Common myeloid progenitor, CD34-positive (primary cell): ENCODE results near the gene DAZAP1.

ENCODE experiments used
- CTCF ChIA-PET: fragments of 350-600 bp; sonication (Branson Sonifier 250); formaldehyde crosslinking; loops from one replicate; lab custom pipeline; 2021; ENCODE audit warnings: antibody characterized with exemption; lab: Charles Lee
- POLR2A ChIA-PET: fragments of 350-600 bp; sonication (Branson Sonifier 250); formaldehyde crosslinking; loops from one replicate; lab custom pipeline; 2021; ENCODE audit warnings: antibody characterized with exemption; lab: Charles Lee
- DNase-seq, 3 donors: peaks; one replicate each; pipeline versions ENCODE4 v3.0.0 to v3.0.0-alpha.2; 2013
- H3K27ac ChIP-seq, 2 experiments: 1 replicate in 1 of 2; 2 replicates in 1 of 2; pipeline ENCODE4 v1.7.0; 2013; ENCODE audit warnings: inconsistent platforms in 2 of 2, low read length in 2 of 2, mild to moderate bottlenecking in 2 of 2, low read depth in 1 of 2, moderate library complexity in 1 of 2; ENCODE audit not compliant: severe bottlenecking in 2 of 2, insufficient read depth in 1 of 2, poor library complexity in 1 of 2
- H3K27me3 ChIP-seq, 5 experiments: replicated peaks in 2 of 5; 1 replicate in 3 of 5; 2 replicates in 2 of 5; pipeline versions ENCODE4 v1.6.1 to v1.7.0; 2013; ENCODE audit warnings: low read length in 4 of 5, mild to moderate bottlenecking in 2 of 5, moderate library complexity in 2 of 5, inconsistent platforms in 1 of 5; ENCODE audit not compliant: insufficient read depth in 5 of 5, control insufficient read depth in 4 of 5
- H3K36me3 ChIP-seq, 4 experiments: 1 replicate in 2 of 4; 2 replicates in 2 of 4; pipeline versions ENCODE4 v1.6.1 to v1.7.0; 2013; ENCODE audit warnings: low read length in 3 of 4, control low read depth in 1 of 4, mild to moderate bottlenecking in 1 of 4; ENCODE audit not compliant: control insufficient read depth in 4 of 4, insufficient read depth in 4 of 4
- H3K4me1 ChIP-seq, 4 experiments: 1 replicate in 3 of 4; 2 replicates in 1 of 4; pipeline versions ENCODE4 v1.6.1 to v1.7.1; 2013; ENCODE audit warnings: low read length in 3 of 4, mild to moderate bottlenecking in 3 of 4, control low read depth in 1 of 4, inconsistent platforms in 1 of 4, moderate library complexity in 1 of 4; ENCODE audit not compliant: control insufficient read depth in 4 of 4, insufficient read depth in 4 of 4; ENCODE audit errors: control extremely low read depth in 1 of 4
- H3K4me3 ChIP-seq, 7 experiments: 1 replicate in 4 of 7; 2 replicates in 3 of 7; pipeline versions ENCODE4 v1.5.1 to v1.7.0; 2013; ENCODE audit warnings: mild to moderate bottlenecking in 7 of 7, low read length in 6 of 7, moderate library complexity in 6 of 7, inconsistent platforms in 2 of 7, low read depth in 2 of 7, control low read depth in 1 of 7; ENCODE audit not compliant: insufficient read depth in 4 of 7, control insufficient read depth in 1 of 7; ENCODE audit errors: extremely low read depth in 1 of 7
- H3K9me3 ChIP-seq, 5 experiments: 1 replicate in 4 of 5; 2 replicates in 1 of 5; pipeline versions ENCODE4 v1.6.1 to v1.7.1; 2013; ENCODE audit warnings: low read length in 4 of 5, mild to moderate bottlenecking in 2 of 5, inconsistent platforms in 1 of 5, low read depth in 1 of 5, moderate library complexity in 1 of 5; ENCODE audit not compliant: control insufficient read depth in 4 of 5, insufficient read depth in 2 of 5; ENCODE audit errors: control extremely low read depth in 1 of 5
- WGBS: methylation state at CpG from one replicate; pipeline ENCODE4 v1.1.5; 2013; ENCODE audit not compliant: insufficient coverage; 5-methylcytosine and 5-hydroxymethylcytosine counted together

DAZAP1 gene

GRCh38 chr19:1467490-1468273 lies 60.3 kb downstream of the DAZAP1 start:
- H3K4me1 ChIP-seq: peaks cover 0 to 66% (median 45%) of the 10 kb centered on the region in 4 experiments
- no peak for DNase-seq
- no peak overlapping the region for H3K27ac ChIP-seq
- H3K27me3 ChIP-seq: peaks cover 0 to 81% (median 33%) of the 10 kb centered on the region in 5 experiments
- WGBS: 3% methylated on average over 91 of the region's 92 CpGs
- ChIA-PET CTCF (interaction anchor here (3.2 to 5.0 kb wide), 2 partner anchors 10 to 14 kb away, joined by 15 to 35 read pairs; no protein-coding TSS in a partner anchor), POLR2A (no interaction called here)
- no peaks in the 10 kb centered on the region for H3K9me3 ChIP-seq
- peak overlapping the region in 2 of 7 experiments; percentile 36 for H3K4me3 ChIP-seq
- no peaks in the 10 kb centered on the region for H3K36me3 ChIP-seq

- peaks cover 0 to 88% (median 33%) of the 10 kb centered on the region in 5 experiments for H3K27me3 ChIP-seq
- ChIA-PET CTCF (interaction anchor here (1.5 to 5.0 kb wide), 3 partner anchors 10 to 23 kb away, joined by 5 to 35 read pairs (median 15); no protein-coding TSS in a partner anchor), POLR2A (no interaction called here)
- H3K36me3 ChIP-seq: no peaks in the 10 kb centered on the region
- no peak for DNase-seq
- 4% methylated on average over 45 of the region's 49 CpGs for WGBS
- H3K4me3 ChIP-seq: peak overlapping the region in 4 of 7 experiments; percentile 15 to 42 (median 36)
- peaks cover 0 to 66% (median 45%) of the 10 kb centered on the region in 4 experiments for H3K4me1 ChIP-seq
- H3K9me3 ChIP-seq: no peaks in the 10 kb centered on the region
- no peak overlapping the region for H3K27ac ChIP-seq
These were observed 61.0 kb downstream of the DAZAP1 start for GRCh38 chr19:1468274-1468820.

GRCh38 chr19:1468821-1469254 lies 61.5 kb downstream of the DAZAP1 start:
- ChIA-PET CTCF (interaction anchor here (1.5 to 5.0 kb wide), 3 partner anchors 11 to 24 kb away, joined by 5 to 35 read pairs (median 15); no protein-coding TSS in a partner anchor), POLR2A (no interaction called here)
- under 1% methylated on average over 41 of the region's 47 CpGs for WGBS
- peak in 1 of 3 donors; percentile 46 for DNase-seq
- Histone ChIP-seq H3K4me1 (peaks cover 0 to 66% (median 45%) of the 10 kb centered on the region in 4 experiments), H3K4me3 (peak overlapping the region in 4 of 7 experiments; percentile 27 to 50 (median 39)), H3K27ac (no peak overlapping the region), H3K36me3 (peaks cover 0 to under 1% (median 0%) of the 10 kb centered on the region in 4 experiments), H3K27me3 (peaks cover 0 to 93% (median 33%) of the 10 kb centered on the region in 5 experiments), H3K9me3 (no peaks in the 10 kb centered on the region)

- 1% methylated on average over 95 of the region's 117 CpGs for WGBS
- no peak overlapping the region for H3K27ac ChIP-seq
- peaks cover 0 to 93% (median 33%) of the 10 kb centered on the region in 5 experiments for H3K27me3 ChIP-seq
- ChIA-PET POLR2A (no interaction called here), CTCF (interaction anchor here (1.5 to 5.0 kb wide), 2 partner anchors 16 to 24 kb away, joined by 5 to 35 read pairs; no protein-coding TSS in a partner anchor)
- H3K36me3 ChIP-seq: peaks cover 0 to 7% (median 0%) of the 10 kb centered on the region in 4 experiments
- H3K4me1 ChIP-seq: peaks cover 0 to 66% (median 45%) of the 10 kb centered on the region in 4 experiments
- H3K9me3 ChIP-seq: no peaks in the 10 kb centered on the region
- peak overlapping the region in 4 of 7 experiments; percentile 27 to 50 (median 39) for H3K4me3 ChIP-seq
- peak in 1 of 3 donors; percentile 46 for DNase-seq
These were observed 62.1 kb downstream of the DAZAP1 start for GRCh38 chr19:1469255-1470054.

DNA sequence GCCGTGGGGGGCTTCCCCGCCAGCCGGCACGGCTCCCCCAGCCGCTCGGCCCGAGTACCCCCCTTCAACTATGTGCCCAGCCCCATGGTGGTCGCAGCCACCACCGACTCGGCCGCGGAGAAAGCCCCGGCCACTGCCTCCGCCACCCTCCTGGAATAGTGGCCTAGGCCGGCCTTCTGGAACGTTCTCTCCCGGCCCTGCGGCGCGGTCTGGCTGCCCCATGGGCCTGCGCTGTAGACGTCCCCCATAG lies 62.6 kb downstream of the DAZAP1 start:
- Histone ChIP-seq H3K4me3 (peak overlapping the region in 3 of 7 experiments; percentile 16 to 50 (median 24)), H3K27me3 (peaks cover 0 to 94% (median 33%) of the 10 kb centered on the region in 5 experiments), H3K9me3 (no peaks in the 10 kb centered on the region), H3K36me3 (peaks cover 0 to 10% (median 2%) of the 10 kb centered on the region in 4 experiments), H3K4me1 (peaks cover 0 to 66% (median 45%) of the 10 kb centered on the region in 4 experiments), H3K27ac (no peak overlapping the region)
- POLR2A ChIA-PET: no interaction called here
- CTCF ChIA-PET: interaction anchor here (0.9 to 2.2 kb wide), 3 partner anchors 12 to 17 kb away, joined by 3 to 6 read pairs (median 3); no protein-coding TSS in a partner anchor
- no peak for DNase-seq
- WGBS: 4% methylated on average over 18 of the region's 22 CpGs

- DNase-seq: peak in 2 of 3 donors; percentile 41 to 44
- Histone ChIP-seq H3K4me1 (peaks cover 0 to 64% (median 44%) of the 10 kb centered on the region in 4 experiments), H3K27me3 (peaks cover 0 to 89% (median 33%) of the 10 kb centered on the region in 5 experiments), H3K9me3 (no peaks in the 10 kb centered on the region), H3K27ac (no peak overlapping the region), H3K4me3 (peak overlapping the region in 4 of 7 experiments; percentile 24 to 43 (median 32)), H3K36me3 (peaks cover 0 to 12% (median 2%) of the 10 kb centered on the region in 4 experiments)
- CTCF ChIA-PET: interaction anchor here (0.9 to 2.2 kb wide), 6 partner anchors 12 to 26 kb away, joined by 3 to 7 read pairs (median 5); partner anchors contain the start of gene PCSK4
- WGBS: under 1% methylated on average over 49 of the region's 67 CpGs
- POLR2A ChIA-PET: no interaction called here
These were observed 63.1 kb downstream of the DAZAP1 start for GRCh38 chr19:1470305-1471009.
